Right lobe of liver (tissue), 4 donors: ENCODE data around the gene FOXQ1.
"Not testable (repeated sequence)": the region's sequence is repeated elsewhere in the genome, so short reads cannot be mapped to it uniquely, and the experiment has no call there.

Source experiments
- CTCF ChIP-seq, 4 donors: fragments of 200-600 bp in 3 of 4; fragments of 450-650 bp in 1 of 4; IDR thresholded peaks; one replicate each; pipeline versions ENCODE4 v1.5.1 to v1.8.0; 2016 to 2022; ENCODE audit warnings: antibody characterized with exemption in 4 of 4, mild to moderate bottlenecking in 2 of 4
- POLR2A ChIP-seq: fragments of 450-650 bp; IDR thresholded peaks from one replicate; pipeline ENCODE4 v1.6.1; 2017; ENCODE audit warnings: antibody characterized with exemption, mild to moderate bottlenecking
- donor health status: DM: no; HTN: no; CAD: no.
- donor health status: DM: no; HTN: no; CAD: no.
- donor health status: DM: no; HTN: yes; CAD: no.

- TF ChIP-seq POLR2A; CTCF (IDR thresholded peaks at IDR 0.05): not testable (repeated sequence)
These were observed 6.7 kb downstream of the FOXQ1 start for GRCh38 chr6:1318584-1318983.
